ENCODE data around the gene ATP10B.

GRCh38 chr5:160789219-160789859, 62.7 kb downstream of the ATP10B start:
- TF ChIP-seq CTCF (IDR thresholded peaks at IDR 0.05) (no peak), POLR2A (IDR thresholded peaks at IDR 0.05) (no peak)
